ENCODE measurements around the gene FAIM2.
"Not testable (repeated sequence)": the region's sequence is repeated elsewhere in the genome, so short reads cannot be mapped to it uniquely, and the experiment has no call there.

FAIM2 gene

GRCh38 chr12:49877066-49877465 is 26.6 kb downstream of the FAIM2 start:
- no peak for DNase-seq

GRCh38 chr12:49876070-49876469 is 27.6 kb downstream of the FAIM2 start:
- no peak for DNase-seq

- DNase-seq = no peak
Measured at GRCh38 chr12:49875115-49875720, 28.5 kb downstream of the FAIM2 start.

- DNase-seq = no peak
Measured at GRCh38 chr12:49874142-49874897, 29.4 kb downstream of the FAIM2 start.

- no peak for DNase-seq
Measured at GRCh38 chr12:49873361-49873934, 30.3 kb downstream of the FAIM2 start.

GRCh38 chr12:49872781-49873181 is 30.9 kb downstream of the FAIM2 start:
- no peak for DNase-seq

- DNase-seq = no peak
Measured at GRCh38 chr12:49872381-49872780, 31.3 kb downstream of the FAIM2 start.

- DNase-seq = not testable (repeated sequence)
Measured at GRCh38 chr12:49871811-49872251, 31.9 kb downstream of the FAIM2 start.

- no peak for DNase-seq
Measured at GRCh38 chr12:49871263-49871561, 32.5 kb downstream of the FAIM2 start.

- no peak for DNase-seq
Measured at GRCh38 chr12:49870501-49871262, 33.0 kb downstream of the FAIM2 start.

- no peak for DNase-seq
Measured at GRCh38 chr12:49869816-49870500, 33.7 kb downstream of the FAIM2 start.

GRCh38 chr12:49868952-49869815 is 34.5 kb downstream of the FAIM2 start:
- no peak for DNase-seq

- DNase-seq = no peak
Measured at GRCh38 chr12:49868449-49868848, 35.3 kb downstream of the FAIM2 start.

GRCh38 chr12:49867570-49868341 is 35.9 kb downstream of the FAIM2 start:
- no peak for DNase-seq

GRCh38 chr12:49866859-49867569 is 36.7 kb downstream of the FAIM2 start:
- no peak for DNase-seq

- no peak for DNase-seq
Measured at GRCh38 chr12:49865782-49866135, 37.9 kb downstream of the FAIM2 start.

- no peak for DNase-seq
Measured at GRCh38 chr12:49865109-49865781, 38.5 kb downstream of the FAIM2 start.

- no peak for DNase-seq
Measured at GRCh38 chr12:49864798-49865090, 39.0 kb downstream of the FAIM2 start.

GRCh38 chr12:49863946-49864797 is 39.5 kb downstream of the FAIM2 start:
- DNase-seq = no peak
